SU-DHL-6 (cell line): Measurements from ENCODE around the gene ANGPTL5.

Experiments used
- CTCF ChIP-seq: fragments of 200-600 bp; sonication (generic); IDR thresholded peaks from one replicate; pipeline ENCODE4 v1.5.1; 2017; ENCODE audit warnings: antibody characterized with exemption, mild to moderate bottlenecking, low read length, moderate library complexity; ENCODE audit not compliant: insufficient read depth, poor library complexity, severe bottlenecking
- EZH2phosphoT487 ChIP-seq: fragments of 200-600 bp; sonication (generic), shearing (Covaris generic); conservative IDR thresholded peaks from 2 replicates; pipeline ENCODE4 v1.6.1; 2018; ENCODE audit warnings: mild to moderate bottlenecking, antibody characterized with exemption, low read length, moderate library complexity, mixed read lengths

- TF ChIP-seq CTCF, result no peak
- no peak for TF ChIP-seq EZH2phosphoT487
These were observed 43.9 kb upstream of the ANGPTL5 start for GRCh38 chr11:101960231-101960630.
